Raji (cell line): Measurements from ENCODE around the gene MST1R.

Experiments used
- POLR2A ChIP-seq: IDR thresholded peaks from 2 replicates; pipeline ENCODE4 v1.6.1; 2011; ENCODE audit warnings: low read depth, low read length, control low read depth; ENCODE audit not compliant: insufficient read depth

Gene MST1R

DNA sequence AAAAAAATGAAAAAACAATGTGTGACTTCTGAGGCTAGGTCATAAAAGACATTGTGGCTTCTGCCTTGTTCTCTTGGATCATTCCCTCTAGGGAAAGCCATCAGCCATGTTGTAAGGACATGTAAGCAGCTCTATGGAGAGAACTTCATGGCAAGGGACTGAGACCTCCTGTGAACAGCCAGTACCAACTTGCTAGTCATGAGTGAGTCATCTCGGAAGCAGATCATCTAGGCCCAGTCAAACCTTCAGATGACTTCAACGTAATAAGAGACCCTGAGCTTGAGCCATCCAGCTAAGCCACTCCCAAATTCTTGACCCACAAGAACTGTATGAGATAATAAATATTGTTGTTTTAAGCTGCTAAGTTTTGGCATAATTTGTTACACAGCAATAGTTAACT is 21.0 kb upstream of the MST1R start:
- TF ChIP-seq POLR2A, result no peak

- TF ChIP-seq POLR2A, result no peak
Observed at GRCh38 chr3:49916686-49917085, 13.0 kb upstream of the MST1R start.

- no peak for TF ChIP-seq POLR2A
Observed at GRCh38 chr3:49914906-49915305, 11.2 kb upstream of the MST1R start.

- TF ChIP-seq POLR2A, result no peak
Observed at GRCh38 chr3:49912881-49913281, 9.2 kb upstream of the MST1R start.

DNA sequence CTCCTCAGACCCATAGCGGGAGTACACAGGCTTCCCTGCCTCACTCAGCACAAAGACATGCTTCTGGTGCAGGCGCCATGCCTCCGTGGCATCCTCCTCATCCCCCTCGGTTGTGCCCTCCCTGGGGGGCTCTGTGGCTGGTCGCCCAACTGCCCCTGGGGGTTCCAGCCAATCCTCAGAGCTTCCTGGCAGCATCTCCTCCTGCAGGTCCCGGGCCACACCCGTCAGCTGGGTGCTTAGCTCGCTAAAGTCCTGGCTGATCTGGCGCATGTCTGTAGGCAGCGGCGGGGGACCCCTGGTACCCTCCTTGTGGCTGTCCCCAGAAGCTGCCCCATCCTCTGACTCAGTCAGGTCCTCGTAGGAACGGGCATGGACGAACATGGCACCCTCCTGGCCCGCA is 7.9 kb upstream of the MST1R start:
- TF ChIP-seq POLR2A, result no peak

- TF ChIP-seq POLR2A, result no peak
Observed at GRCh38 chr3:49911124-49911420, 7.4 kb upstream of the MST1R start.

DNA sequence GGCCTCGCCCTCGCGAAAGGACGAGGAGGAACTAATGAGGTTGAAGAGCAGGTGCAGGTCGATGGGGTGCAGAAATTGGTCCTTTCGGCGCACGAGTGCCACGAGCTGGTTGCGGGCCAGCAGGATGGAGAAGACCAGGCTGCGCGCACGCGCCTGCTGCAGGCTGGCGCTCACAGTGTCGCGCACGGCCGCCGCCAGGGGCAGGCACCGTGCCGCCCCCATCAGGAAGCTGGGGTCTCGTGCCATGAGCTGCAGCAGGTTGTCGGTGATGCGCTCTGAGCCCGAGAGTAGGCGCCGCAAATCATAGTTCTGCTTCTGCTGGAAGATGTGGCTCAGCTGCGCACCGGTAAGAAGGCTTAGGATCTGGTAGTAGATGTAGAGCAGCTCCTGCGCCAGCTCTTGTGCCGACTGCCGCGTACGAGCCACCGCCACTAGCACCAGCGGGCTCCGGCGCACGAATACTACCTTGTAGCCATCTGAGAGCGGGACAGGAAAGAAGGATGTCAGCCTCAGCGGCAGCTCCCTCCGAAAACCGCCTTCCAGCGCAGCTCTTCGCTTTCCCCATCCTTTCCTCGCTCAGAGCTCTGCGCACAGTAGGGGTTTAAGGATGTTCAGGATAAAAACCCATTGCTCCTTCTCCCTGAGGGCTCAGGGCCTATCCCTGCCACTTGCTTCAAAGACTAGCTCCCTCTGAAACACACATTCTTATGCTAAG is 6.9 kb upstream of the MST1R start:
- TF ChIP-seq POLR2A, result no peak

GRCh38 chr3:49908373-49909199 is 4.9 kb upstream of the MST1R start:
- no peak for TF ChIP-seq POLR2A

DNA sequence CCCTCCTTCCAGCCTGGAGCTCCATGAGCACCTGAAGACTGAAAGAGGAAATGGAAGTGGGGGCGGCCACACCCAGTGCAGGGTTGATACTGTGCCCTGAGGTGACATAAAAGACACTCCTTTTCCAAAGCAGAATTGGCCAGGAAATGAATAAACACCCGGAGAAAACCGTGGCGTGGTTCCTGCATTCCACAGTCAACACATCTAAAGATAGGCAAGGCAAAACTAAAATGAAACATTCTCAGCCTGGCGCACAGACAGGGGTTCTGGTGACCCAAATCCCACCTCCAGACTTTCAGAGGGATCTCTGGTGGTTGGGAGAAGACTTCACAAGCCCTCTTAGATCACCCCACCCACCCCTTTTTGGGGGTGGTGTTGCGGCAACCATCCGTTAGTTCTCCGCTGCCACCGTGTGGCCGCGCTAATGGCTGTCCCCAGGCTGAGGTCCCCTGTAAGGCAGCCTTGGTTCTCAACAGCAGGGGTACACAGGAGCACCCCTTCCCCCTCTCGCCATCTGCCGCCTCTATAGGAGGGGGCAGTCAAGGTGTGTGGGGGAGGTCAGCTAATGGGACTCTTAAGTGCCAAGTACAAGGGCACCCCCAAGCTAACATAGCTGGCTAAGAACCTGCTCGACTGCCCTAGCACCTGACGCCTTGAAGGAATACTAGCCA is 2.5 kb upstream of the MST1R start:
- no peak for TF ChIP-seq POLR2A

- no peak for TF ChIP-seq POLR2A
Observed at GRCh38 chr3:49902511-49903345, 945 bp downstream of the MST1R start.

DNA sequence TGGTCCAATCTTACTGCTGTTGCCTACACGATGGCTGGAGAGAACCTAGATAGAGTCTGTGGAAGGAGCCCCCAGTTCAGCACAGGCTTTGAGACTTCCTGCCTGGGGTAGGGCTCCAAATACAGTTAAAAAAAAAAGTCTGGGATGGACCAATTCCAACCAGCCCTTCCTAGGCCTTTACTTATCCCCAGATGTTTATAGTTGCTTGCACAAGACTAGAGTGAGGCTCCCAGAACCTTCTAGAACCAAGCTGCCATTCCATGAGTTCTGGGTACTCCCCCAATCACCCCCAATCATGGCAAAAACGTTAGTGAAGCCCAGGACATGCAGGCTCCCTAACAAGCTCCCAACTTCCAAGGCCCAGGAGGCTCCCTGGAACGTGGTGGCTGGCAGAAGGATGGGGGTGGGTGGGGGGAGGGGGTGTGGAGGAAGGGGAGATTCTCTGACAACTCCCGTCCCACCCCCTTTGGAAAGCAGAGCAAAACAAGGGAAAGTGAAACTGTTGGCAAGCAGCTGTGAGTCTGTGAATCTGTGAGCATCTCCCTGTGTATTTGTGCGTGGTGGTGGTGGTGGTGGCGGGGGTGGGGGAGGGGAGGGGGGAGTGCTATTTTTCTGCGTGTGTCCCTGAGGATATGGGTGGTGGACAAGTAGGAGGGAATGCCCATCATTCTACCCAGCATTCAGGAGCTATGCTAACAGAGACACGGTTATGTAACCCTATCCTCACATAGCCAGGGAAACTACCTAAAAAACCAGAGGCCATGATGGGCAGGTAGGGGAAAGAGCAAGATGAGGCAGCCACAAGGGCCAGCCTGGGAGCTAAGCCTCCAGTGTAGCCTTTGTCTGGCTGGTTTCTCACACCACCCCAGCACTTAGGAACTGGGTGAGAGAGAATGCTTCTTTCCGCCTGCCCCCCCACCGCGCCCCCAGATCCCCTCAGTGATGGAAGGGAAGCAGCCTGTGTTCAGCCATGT is 2.0 kb downstream of the MST1R start:
- TF ChIP-seq POLR2A, result no peak

DNA sequence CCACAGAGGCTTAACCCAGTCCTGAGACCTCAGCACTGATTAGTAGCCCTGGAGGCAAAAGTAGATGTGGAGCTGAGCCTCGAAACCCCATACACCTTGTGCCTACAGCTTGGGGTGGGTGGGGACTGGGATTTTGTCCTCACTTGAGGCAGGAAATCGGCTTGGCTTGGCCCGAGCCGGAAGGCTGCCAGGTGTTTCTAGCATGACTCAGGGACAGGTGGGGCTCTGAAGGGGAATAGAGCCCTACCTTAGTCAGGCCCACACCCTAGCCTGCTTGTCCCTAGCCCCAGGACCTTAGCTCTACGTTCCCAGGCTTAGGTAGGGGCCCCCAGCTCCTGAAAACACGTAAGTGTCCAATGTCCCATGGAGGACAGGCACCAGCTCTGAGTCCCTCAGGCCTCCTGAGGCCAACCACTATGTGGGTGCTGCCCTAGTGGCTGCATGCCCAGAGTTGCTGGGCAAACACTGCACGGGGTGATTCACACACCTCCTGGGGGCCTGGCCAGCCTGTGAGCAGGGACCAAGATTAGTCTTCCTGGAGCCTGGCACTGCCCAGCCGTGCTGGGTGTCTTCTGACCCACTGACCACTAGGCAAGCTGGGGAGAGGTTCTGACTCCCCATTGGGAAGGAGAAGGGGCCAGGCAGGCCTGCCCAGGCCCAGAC is 3.1 kb downstream of the MST1R start:
- no peak for TF ChIP-seq POLR2A

DNA sequence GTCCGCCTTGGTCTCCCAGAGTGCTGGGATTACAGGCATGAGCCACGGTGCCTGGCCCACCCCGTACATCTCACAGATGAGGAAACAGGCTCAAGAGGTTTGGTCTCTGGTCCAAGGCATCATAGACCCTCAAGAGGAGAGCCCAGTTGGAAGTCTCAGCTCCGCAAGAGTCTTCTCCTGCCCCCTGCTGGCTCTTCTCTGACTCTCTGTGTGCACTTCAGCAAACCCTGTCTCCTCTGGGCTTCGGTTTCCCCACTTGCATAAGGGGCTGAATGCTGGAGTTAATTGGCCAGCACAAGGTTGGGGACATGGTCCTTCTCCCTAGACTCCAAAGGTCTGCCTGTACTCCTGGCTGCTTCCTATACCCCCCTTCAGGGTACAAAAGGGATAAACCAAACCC is 3.9 kb downstream of the MST1R start:
- no peak for TF ChIP-seq POLR2A

- no peak for TF ChIP-seq POLR2A
Observed at GRCh38 chr3:49898991-49899390, 4.7 kb downstream of the MST1R start.
